ENCODE results near the gene RNF151.

Gene RNF151

DNA sequence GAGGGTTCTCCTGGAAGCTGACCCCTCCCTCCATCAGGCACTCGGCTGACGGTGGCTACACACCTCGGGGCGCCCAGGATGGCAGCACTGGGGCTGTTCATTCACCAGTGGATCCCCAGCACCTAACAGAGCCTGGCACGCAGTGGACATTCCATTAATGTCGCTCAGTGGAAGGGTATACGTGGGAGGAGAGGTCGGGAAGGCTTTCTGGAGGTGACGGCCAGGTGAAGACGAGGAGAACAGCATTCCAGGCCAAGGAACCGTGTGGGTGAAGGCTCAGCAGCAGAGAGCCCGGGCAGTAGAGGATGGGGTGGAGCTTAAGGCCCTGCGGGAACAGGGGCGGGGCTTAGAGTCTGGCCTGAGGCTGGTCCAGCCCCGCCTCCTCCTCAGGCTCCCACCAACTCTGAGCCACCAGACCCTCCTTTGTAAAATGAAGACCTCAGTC lies 45.9 kb upstream of the RNF151 start:
- DNase-seq (ENCODE audit: low read depth) = no peak
- TF ChIP-seq, protein P1, sequence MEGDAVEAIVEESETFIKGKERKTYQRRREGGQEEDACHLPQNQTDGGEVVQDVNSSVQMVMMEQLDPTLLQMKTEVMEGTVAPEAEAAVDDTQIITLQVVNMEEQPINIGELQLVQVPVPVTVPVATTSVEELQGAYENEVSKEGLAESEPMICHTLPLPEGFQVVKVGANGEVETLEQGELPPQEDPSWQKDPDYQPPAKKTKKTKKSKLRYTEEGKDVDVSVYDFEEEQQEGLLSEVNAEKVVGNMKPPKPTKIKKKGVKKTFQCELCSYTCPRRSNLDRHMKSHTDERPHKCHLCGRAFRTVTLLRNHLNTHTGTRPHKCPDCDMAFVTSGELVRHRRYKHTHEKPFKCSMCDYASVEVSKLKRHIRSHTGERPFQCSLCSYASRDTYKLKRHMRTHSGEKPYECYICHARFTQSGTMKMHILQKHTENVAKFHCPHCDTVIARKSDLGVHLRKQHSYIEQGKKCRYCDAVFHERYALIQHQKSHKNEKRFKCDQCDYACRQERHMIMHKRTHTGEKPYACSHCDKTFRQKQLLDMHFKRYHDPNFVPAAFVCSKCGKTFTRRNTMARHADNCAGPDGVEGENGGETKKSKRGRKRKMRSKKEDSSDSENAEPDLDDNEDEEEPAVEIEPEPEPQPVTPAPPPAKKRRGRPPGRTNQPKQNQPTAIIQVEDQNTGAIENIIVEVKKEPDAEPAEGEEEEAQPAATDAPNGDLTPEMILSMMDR (IDR thresholded peaks at IDR 0.05; ENCODE audit: low read length, missing control alignments) = no peak
- no peak overlapping the region for H3K4me3 ChIP-seq (replicated peaks; ENCODE audit: low read depth, low read length)

DNA sequence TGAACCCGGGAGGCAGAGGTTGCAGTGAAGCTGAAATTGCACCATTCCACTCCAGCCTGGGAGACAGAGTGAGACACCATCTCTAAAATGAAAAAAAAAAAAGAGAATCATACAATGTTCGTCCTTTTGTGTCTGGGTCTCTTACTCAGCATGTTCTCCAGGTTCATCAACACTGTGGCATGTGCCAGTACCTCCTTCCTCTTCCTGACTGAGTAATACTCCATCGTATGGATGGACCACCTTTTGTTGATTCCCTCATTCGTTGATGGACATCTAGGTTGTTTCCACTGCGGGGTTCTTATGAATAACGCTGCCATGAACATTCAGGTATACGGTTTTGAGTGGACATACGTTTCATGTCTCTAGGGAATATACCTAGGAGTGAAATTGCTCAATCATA lies 44.3 kb upstream of the RNF151 start:
- no peak overlapping the region for H3K4me3 ChIP-seq (replicated peaks; ENCODE audit: low read depth, low read length)
- no peak for DNase-seq (ENCODE audit: low read depth)
- TF ChIP-seq, protein P1 (IDR thresholded peaks at IDR 0.05; ENCODE audit: low read length, missing control alignments) = no peak

DNA sequence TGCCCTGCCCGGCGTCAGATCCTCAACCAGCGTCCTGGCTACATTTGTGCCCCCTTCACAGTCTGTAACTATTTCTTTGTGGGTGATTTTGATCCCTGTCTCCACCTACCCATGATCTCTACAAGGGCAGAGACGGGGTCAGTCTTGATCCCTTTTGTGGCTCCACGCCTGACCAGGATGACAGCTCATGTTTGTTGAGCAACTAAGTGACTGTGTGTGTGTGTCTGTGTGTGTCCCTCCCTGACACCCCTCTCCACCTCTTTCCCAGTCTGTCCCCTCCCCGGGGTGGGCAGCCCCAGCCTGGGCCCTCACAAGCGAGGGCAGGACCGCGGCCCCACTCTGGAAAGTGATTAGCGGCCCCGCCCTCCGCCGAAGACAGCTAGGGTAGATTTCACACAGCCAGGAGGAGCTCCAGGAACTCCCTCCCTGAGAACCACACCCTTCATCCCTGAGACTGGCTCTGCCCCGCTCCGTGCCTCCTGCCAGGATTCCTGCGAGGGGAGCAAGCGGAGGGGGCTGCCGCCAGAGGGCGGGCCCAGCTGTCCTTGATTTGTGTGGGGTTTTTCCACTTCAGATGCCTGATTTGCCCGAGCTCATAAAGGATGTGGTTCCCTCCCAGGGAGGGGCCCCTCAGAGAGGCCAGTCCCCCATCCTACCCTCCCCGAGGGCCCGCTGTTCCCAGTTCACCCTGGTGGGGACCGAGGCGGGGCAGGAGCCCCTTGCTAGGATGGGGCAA lies 43.2 kb upstream of the RNF151 start:
- TF ChIP-seq, protein P1 (IDR thresholded peaks at IDR 0.05; ENCODE audit: low read length, missing control alignments) = peak; percentile 19
- DNase-seq (ENCODE audit: low read depth) = peak; percentile 20
- no peak overlapping the region for H3K4me3 ChIP-seq (replicated peaks; ENCODE audit: low read depth, low read length)

DNA sequence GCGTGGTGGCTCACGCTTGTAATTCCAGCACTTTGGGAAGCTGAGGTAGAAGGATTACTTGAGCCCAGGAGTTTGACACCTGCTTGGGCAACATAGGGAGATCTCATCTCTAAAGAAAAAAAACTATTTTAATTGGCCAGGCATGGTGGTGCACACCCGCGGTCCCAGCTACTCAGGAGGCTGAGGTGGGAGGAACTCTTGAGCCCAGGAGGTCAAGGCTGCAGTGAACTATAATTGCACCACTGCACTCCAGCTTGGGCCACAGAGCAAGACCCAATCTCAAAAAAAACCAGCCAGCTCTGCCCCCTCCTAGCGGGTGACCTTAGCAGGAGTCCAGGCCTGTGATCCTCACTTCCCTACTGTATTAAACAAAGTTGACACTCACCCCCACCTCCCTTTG lies 42.6 kb upstream of the RNF151 start:
- DNase-seq (ENCODE audit: low read depth) = no peak
- H3K4me3 ChIP-seq (replicated peaks; ENCODE audit: low read depth, low read length) = no peak overlapping the region
- TF ChIP-seq, protein P1 (IDR thresholded peaks at IDR 0.05; ENCODE audit: low read length, missing control alignments) = no peak

DNA sequence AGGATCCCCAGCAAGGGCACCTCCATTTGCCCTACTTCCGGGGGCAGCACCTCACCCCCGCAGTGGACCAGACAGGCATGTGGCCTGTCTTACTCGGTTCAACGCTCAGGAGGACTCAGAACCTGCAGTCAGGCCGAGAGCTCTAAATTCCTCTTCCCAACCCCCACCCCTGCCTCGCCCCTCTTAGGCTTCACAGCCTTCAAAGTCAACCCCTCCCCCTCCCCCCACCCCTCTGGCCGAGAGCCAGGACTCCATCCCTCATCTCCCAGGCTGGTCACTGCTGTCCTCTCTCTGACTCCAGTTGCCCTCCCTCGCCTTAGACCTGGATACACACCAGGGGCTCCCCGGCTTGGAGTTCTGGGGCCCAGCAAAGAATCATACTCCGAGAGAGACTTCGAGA lies 40.4 kb upstream of the RNF151 start:
- DNase-seq (ENCODE audit: low read depth) = no peak
- TF ChIP-seq, protein P1 (IDR thresholded peaks at IDR 0.05; ENCODE audit: low read length, missing control alignments) = no peak
- no peak overlapping the region for H3K4me3 ChIP-seq (replicated peaks; ENCODE audit: low read depth, low read length)

DNA sequence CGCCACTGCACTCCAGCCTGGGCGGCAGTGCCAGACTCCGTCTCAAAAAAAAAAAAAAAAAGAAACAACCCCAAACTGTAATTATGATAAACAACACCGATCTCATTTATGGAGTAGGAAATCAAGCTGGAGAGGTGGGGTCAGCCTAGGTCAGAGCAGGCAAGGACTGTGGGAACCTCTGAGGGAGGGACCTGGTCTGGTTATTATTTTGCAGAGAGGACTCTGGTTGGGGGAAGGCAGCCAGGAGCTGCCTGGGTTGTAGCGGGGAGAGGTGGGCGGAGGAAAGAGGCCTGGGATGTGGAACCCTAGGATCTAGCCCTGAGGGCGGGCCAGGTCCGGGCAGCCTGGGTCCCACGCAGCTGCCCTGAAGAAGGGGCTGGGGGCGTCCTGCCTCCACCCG lies 37.6 kb upstream of the RNF151 start:
- TF ChIP-seq, protein P1 (IDR thresholded peaks at IDR 0.05; ENCODE audit: low read length, missing control alignments) = no peak
- DNase-seq (ENCODE audit: low read depth) = no peak
- H3K4me3 ChIP-seq (replicated peaks; ENCODE audit: low read depth, low read length) = peak overlapping the region; percentile 49

All from fibroblast of pulmonary artery (primary cell).